Measurements from ENCODE around the gene A4GALT.
A peak's percentile ranks its signal among the peaks of the same experiment; 100 is the strongest.
"Not testable (repeated sequence)": the region's sequence is repeated elsewhere in the genome, so short reads cannot be mapped to it uniquely, and the experiment has no call there.

Gene A4GALT, protein sequence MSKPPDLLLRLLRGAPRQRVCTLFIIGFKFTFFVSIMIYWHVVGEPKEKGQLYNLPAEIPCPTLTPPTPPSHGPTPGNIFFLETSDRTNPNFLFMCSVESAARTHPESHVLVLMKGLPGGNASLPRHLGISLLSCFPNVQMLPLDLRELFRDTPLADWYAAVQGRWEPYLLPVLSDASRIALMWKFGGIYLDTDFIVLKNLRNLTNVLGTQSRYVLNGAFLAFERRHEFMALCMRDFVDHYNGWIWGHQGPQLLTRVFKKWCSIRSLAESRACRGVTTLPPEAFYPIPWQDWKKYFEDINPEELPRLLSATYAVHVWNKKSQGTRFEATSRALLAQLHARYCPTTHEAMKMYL

DNA sequence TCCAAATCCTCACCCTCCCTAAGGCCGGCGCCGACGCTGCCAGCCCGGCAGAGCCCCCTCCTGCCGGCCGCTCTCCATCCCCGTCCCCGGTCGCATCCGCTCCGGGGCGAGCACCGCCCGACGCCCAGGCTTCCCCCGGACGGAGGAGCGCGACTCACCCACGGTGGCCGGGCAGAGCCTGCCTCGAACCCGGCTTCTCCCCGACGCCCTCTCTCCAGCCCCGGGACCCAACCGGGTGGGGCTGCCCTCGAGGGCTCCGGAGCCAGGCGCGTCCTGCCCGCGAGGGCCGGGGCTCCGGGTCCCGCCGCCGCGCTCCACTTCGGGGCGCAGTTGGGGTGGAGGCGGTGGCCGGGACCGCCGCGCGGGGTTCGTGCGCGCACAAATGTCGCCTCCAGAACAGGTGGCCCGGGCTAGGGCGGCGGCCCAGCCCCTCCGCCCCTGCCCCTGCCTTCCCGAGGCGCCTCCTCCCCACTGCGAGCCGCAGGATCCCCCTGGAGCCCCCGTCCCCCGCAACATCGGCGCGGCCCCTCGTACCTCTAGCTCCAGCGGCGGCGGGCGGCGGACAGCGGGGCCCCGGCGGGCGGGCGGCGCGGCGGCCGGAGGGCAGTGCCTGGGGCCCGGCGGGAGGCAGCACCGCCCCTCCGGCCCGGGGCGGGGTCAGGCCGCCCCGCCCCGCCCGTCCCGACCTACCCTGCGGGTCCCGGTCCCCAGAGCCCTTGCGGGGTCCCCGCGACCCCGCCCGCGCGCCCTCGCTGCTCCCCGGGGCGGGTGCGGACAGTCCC, at the start of gene A4GALT:
TSS of gene A4GALT (minus strand) at position 608 of the 782 bp plus-strand sequence. CDS start 26,919 bp downstream, outside the sequence.
- Mint-ChIP-seq H3K36me3 (ENCODE audit: low read depth) (no peaks in the 10 kb centered on the region), H3K4me3 (peak within 1 kb of the TSS; percentile 62), H3K27me3 (ENCODE audit: low read depth) (peaks cover 58% of the 10 kb centered on the region), H3K9me3 (no peaks in the 10 kb centered on the region), H3K27ac (no peak within 1 kb of the TSS), H3K4me1 (ENCODE audit: low read depth) (peaks cover 14% of the 10 kb centered on the region)

GRCh38 chr22:42770448-42770726, 49.7 kb upstream of the A4GALT start:
- no peak overlapping the region for H3K4me3 Mint-ChIP-seq
- H3K4me1 Mint-ChIP-seq (ENCODE audit: low read depth): no peaks in the 10 kb centered on the region
- H3K36me3 Mint-ChIP-seq (ENCODE audit: low read depth): no peaks in the 10 kb centered on the region
- H3K27ac Mint-ChIP-seq: no peak overlapping the region
- no peaks in the 10 kb centered on the region for H3K27me3 Mint-ChIP-seq (ENCODE audit: low read depth)
- H3K9me3 Mint-ChIP-seq: no peaks in the 10 kb centered on the region

GRCh38 chr22:42769574-42770447, 49.1 kb upstream of the A4GALT start:
- Mint-ChIP-seq H3K27ac (no peak overlapping the region), H3K9me3 (no peaks in the 10 kb centered on the region), H3K4me1 (ENCODE audit: low read depth) (no peaks in the 10 kb centered on the region), H3K27me3 (ENCODE audit: low read depth) (no peaks in the 10 kb centered on the region), H3K36me3 (ENCODE audit: low read depth) (no peaks in the 10 kb centered on the region), H3K4me3 (no peak overlapping the region)

- H3K9me3 Mint-ChIP-seq: no peaks in the 10 kb centered on the region
- no peaks in the 10 kb centered on the region for H3K4me1 Mint-ChIP-seq (ENCODE audit: low read depth)
- H3K4me3 Mint-ChIP-seq: no peak overlapping the region
- H3K36me3 Mint-ChIP-seq (ENCODE audit: low read depth): no peaks in the 10 kb centered on the region
- H3K27ac Mint-ChIP-seq: no peak overlapping the region
- no peaks in the 10 kb centered on the region for H3K27me3 Mint-ChIP-seq (ENCODE audit: low read depth)
Observed at GRCh38 chr22:42769238-42769573, 48.5 kb upstream of the A4GALT start.

DNA sequence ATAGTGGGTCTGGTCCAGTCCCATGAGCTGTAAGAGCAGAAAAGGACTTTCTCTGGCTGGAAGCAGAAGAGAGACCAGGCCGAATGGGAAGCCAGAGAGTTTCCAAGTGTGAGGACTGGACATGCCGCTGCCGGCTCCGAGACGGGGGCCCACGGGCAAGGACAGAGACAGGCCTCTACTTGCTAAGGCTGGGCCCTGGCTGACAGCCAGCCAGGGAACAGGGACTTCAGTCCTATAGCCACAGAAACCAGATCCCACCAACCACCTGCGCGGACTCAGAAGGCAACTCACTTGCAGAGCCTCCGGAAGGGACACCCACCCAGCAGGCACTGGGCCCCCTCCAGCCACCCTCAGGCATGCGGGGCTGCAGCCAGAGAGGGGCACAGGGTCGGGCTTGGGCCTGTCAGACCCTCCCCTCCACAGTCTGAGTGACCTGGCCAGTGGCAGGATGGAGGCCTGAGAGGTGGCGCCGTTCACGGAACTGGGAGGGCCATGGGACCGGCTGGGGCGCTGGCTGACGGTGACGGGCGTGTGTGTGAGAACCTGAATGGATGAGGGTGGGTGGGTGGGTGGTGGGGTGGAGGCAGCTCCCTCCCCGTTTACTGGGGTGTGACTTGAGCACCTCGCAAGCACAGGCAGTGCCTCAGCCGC, 47.8 kb upstream of the A4GALT start:
- no peaks in the 10 kb centered on the region for H3K4me1 Mint-ChIP-seq (ENCODE audit: low read depth)
- no peaks in the 10 kb centered on the region for H3K9me3 Mint-ChIP-seq
- H3K27ac Mint-ChIP-seq: no peak overlapping the region
- no peaks in the 10 kb centered on the region for H3K27me3 Mint-ChIP-seq (ENCODE audit: low read depth)
- H3K36me3 Mint-ChIP-seq (ENCODE audit: low read depth): no peaks in the 10 kb centered on the region
- no peak overlapping the region for H3K4me3 Mint-ChIP-seq

GRCh38 chr22:42766860-42767259, 46.2 kb upstream of the A4GALT start:
- no peaks in the 10 kb centered on the region for H3K4me1 Mint-ChIP-seq (ENCODE audit: low read depth)

DNA sequence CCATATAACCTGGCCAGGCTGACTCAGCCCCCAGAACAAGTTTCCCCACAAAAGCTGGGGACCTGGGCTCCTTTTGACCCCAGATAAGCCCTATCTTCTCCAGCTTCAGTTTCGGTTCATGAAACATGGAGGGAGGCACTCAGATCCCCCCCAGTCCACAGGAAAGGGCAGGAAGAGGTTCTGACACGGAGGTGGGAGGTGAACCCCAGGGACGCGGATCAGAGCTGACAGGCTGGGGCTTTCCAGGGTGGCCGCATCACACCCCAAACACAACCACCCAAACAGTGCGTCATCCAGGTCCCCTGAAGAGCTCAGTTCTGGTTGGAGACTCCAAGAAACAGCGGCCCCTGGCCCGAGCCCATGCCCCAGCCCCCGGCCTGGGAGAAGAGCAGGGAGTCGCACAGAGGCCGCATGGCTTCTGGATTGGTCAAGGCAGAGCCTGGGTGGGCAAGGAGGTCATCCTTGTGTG, 44.3 kb upstream of the A4GALT start:
- H3K27ac Mint-ChIP-seq: no peak overlapping the region
- H3K4me1 Mint-ChIP-seq (ENCODE audit: low read depth): no peaks in the 10 kb centered on the region
- H3K27me3 Mint-ChIP-seq (ENCODE audit: low read depth): no peaks in the 10 kb centered on the region
- H3K9me3 Mint-ChIP-seq: no peaks in the 10 kb centered on the region
- no peak overlapping the region for H3K4me3 Mint-ChIP-seq
- no peaks in the 10 kb centered on the region for H3K36me3 Mint-ChIP-seq (ENCODE audit: low read depth)

More at GRCh38 chr22:42766860-42767259, 46.2 kb upstream of the A4GALT start:
- H3K4me3 Mint-ChIP-seq: no peak overlapping the region
- H3K9me3 Mint-ChIP-seq: no peaks in the 10 kb centered on the region
- no peaks in the 10 kb centered on the region for H3K27me3 Mint-ChIP-seq (ENCODE audit: low read depth)
- H3K27ac Mint-ChIP-seq: no peak overlapping the region
- H3K36me3 Mint-ChIP-seq (ENCODE audit: low read depth): no peaks in the 10 kb centered on the region

DNA sequence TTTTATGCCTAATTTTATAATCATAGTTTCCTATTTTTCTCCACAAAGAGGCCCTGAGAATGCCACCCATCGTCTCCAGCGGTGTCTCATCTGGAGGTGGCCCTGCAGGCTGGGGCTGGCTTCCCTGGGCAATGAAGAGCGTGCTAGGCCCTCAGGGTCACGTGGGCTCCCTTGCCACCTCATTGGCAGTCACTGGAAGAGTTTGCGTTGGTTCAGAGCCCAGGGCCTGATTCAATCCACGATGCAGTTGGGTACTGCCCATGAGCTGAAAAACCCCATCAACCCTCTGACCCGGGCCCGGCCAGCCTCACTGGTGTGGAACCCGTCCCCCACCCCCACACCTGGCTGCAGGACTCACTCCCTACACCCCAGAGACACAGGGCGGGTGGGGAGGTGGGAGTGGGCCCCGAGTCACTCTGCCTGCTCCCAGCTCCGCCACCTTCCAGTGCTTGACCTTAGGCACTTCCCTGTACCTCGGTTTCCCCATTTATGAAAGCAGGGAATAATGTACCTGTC, 43.4 kb upstream of the A4GALT start:
- H3K27ac Mint-ChIP-seq: no peak overlapping the region
- H3K4me3 Mint-ChIP-seq: no peak overlapping the region
- no peaks in the 10 kb centered on the region for H3K9me3 Mint-ChIP-seq
- no peaks in the 10 kb centered on the region for H3K36me3 Mint-ChIP-seq (ENCODE audit: low read depth)
- H3K4me1 Mint-ChIP-seq (ENCODE audit: low read depth): no peaks in the 10 kb centered on the region
- no peaks in the 10 kb centered on the region for H3K27me3 Mint-ChIP-seq (ENCODE audit: low read depth)

DNA sequence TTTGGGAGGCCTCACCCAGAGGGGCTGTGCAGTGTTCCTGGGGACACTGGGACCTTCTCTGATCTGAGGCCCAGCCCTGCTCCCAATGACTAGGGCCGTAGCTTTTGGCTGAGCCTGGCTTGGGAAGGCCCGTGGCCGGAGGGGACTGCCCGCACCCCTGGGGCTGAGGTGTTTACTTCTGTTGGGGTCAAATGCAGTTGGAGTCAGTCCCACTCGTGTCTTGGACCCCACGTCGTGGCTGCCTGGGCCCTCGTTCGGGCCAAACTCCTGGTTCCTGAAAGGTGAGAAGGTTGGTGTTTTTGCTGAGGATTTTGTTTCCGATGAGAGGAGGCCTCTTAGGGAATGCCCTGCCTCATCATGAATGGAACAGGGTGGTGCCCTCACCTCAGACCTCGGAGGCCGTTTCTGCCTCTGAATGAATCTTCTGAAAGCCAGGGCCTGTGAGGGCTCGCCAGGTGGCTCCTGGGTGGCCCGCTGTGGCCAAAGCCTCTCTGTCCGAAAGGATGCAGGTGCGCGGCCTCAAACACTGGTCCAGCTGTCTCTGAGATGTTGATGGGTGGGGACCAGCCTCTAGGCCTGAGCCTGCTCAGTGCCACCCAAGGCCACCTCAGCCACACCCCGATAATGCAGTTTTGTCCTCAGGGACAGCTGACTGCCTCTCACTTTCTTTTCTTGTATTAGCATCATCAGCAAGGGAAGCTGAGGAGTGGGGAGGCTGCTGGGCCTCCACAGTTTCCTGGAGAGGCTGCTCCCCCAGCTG, 40.3 kb upstream of the A4GALT start:
- Mint-ChIP-seq H3K9me3 (no peaks in the 10 kb centered on the region), H3K4me3 (no peak overlapping the region), H3K4me1 (ENCODE audit: low read depth) (no peaks in the 10 kb centered on the region), H3K36me3 (ENCODE audit: low read depth) (no peaks in the 10 kb centered on the region), H3K27me3 (ENCODE audit: low read depth) (no peaks in the 10 kb centered on the region), H3K27ac (no peak overlapping the region)

DNA sequence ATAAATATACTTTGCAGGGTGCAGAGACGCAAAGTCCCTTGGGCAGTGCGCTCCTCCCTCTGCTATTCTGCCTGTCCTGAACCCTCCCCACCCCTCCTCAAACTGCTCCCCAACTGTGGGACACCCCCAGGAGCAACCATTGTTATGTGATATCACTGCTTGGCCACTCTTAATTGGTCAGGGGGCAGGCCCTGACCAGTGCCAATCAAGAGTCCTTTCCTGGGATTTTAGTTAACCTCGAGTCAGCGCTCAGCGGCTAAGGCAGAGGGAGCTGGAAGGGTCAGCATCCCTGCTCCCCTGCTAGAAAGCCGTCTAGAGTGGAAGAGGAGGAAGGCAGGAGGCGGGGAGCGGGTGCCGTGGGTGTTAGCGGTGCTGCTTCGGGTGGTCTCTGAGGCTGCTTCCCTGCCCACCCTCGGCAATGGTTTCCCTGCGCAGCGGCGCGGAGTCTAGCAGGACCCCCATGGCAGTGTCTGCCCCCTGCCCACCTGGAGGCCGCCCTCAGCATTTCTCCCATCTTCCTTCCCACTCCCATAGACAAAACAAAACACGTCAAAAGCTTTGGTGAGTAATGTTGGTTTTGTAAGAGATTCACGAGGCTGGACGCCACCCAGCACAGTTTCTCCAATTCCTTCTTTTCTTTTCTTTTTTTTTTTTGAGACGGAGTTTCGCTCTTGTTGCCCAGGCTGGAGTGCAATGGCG, 38.4 kb upstream of the A4GALT start:
- no peaks in the 10 kb centered on the region for H3K4me1 Mint-ChIP-seq (ENCODE audit: low read depth)
- H3K4me3 Mint-ChIP-seq: no peak overlapping the region
- no peak overlapping the region for H3K27ac Mint-ChIP-seq
- H3K27me3 Mint-ChIP-seq (ENCODE audit: low read depth): no peaks in the 10 kb centered on the region
- no peaks in the 10 kb centered on the region for H3K36me3 Mint-ChIP-seq (ENCODE audit: low read depth)
- H3K9me3 Mint-ChIP-seq: no peaks in the 10 kb centered on the region

- H3K4me1 Mint-ChIP-seq (ENCODE audit: low read depth): not testable (repeated sequence)
Observed at GRCh38 chr22:42755553-42755952, 34.9 kb upstream of the A4GALT start.

DNA sequence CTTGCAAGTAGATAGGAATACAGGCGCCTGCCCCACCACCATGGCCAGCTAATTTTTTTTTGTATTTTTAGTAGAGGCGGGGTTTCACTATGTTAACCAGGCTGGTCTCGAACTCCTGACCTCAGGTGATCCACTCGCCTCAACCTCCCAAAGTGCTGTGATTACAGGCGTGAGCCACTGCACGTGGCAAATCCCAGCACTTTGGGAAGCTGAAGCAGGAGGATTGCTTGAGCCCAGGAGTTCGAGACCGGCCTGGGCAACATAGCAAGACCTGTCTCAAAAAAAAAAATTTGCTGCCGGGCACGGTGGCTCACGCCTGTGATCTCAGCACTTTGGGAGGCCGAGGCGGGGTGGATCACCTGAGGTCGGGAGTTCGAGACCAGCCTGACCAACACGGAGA, 34.5 kb upstream of the A4GALT start:
- H3K27ac Mint-ChIP-seq; H3K4me1 Mint-ChIP-seq (ENCODE audit: low read depth); H3K36me3 Mint-ChIP-seq (ENCODE audit: low read depth); H3K27me3 Mint-ChIP-seq (ENCODE audit: low read depth); H3K9me3 Mint-ChIP-seq; H3K4me3 Mint-ChIP-seq: not testable (repeated sequence)

More at GRCh38 chr22:42755553-42755952, 34.9 kb upstream of the A4GALT start:
- not testable (repeated sequence) for H3K4me3 Mint-ChIP-seq; H3K9me3 Mint-ChIP-seq; H3K36me3 Mint-ChIP-seq (ENCODE audit: low read depth); H3K27ac Mint-ChIP-seq; H3K27me3 Mint-ChIP-seq (ENCODE audit: low read depth)

- no peaks in the 10 kb centered on the region for H3K9me3 Mint-ChIP-seq
- no peak overlapping the region for H3K4me3 Mint-ChIP-seq
- no peaks in the 10 kb centered on the region for H3K27me3 Mint-ChIP-seq (ENCODE audit: low read depth)
- H3K36me3 Mint-ChIP-seq (ENCODE audit: low read depth): no peaks in the 10 kb centered on the region
- no peaks in the 10 kb centered on the region for H3K4me1 Mint-ChIP-seq (ENCODE audit: low read depth)
- H3K27ac Mint-ChIP-seq: no peak overlapping the region
Observed at GRCh38 chr22:42754658-42755057, 34.0 kb upstream of the A4GALT start.
